KOPT-K1 (cell line): Measurements from ENCODE around the gene ADARB1.
A peak's percentile ranks its signal among the peaks of the same experiment; 100 is the strongest.

Source experiments
- H3K27ac ChIP-seq: fragments of 200-600 bp; sonication (generic); 2 replicates; pipeline ENCODE4 v1.5.1; 2016; ENCODE audit warnings: antibody characterized with exemption, mild to moderate bottlenecking, low read depth, low read length; ENCODE audit not compliant: poor library complexity, severe bottlenecking
- H3K36me3 ChIP-seq: fragments of 200-600 bp; sonication (generic); 2 replicates; pipeline ENCODE4 v1.5.1; 2017; ENCODE audit warnings: antibody characterized with exemption, mild to moderate bottlenecking, low read length, moderate library complexity; ENCODE audit not compliant: insufficient read depth
- H3K9me3 ChIP-seq: fragments of 200-600 bp; sonication (generic); 2 replicates; pipeline ENCODE4 v1.5.1; 2017; ENCODE audit warnings: antibody characterized with exemption, low read length, mild to moderate bottlenecking; ENCODE audit not compliant: insufficient read depth, poor library complexity, severe bottlenecking

ADARB1 gene

GRCh38 chr21:45265721-45266517, 191.5 kb downstream of the ADARB1 start:
- Histone ChIP-seq H3K36me3 (peaks cover 43% of the 10 kb centered on the region), H3K9me3 (peaks cover 22% of the 10 kb centered on the region), H3K27ac (peak overlapping the region; percentile 79)

GRCh38 chr21:45266518-45267389, 192.4 kb downstream of the ADARB1 start:
- Histone ChIP-seq H3K9me3 (peaks cover 31% of the 10 kb centered on the region), H3K27ac (peak overlapping the region; percentile 79), H3K36me3 (peaks cover 51% of the 10 kb centered on the region)

- Histone ChIP-seq H3K27ac (peak overlapping the region; percentile 79), H3K36me3 (peaks cover 54% of the 10 kb centered on the region)
These were observed 193.0 kb downstream of the ADARB1 start for GRCh38 chr21:45267390-45267760.

GRCh38 chr21:45269861-45270260, 195.5 kb downstream of the ADARB1 start:
- Histone ChIP-seq H3K9me3 (peaks cover 41% of the 10 kb centered on the region), H3K36me3 (peaks cover 56% of the 10 kb centered on the region), H3K27ac (no peak overlapping the region)

More at GRCh38 chr21:45267390-45267760, 193.0 kb downstream of the ADARB1 start:
- peaks cover 37% of the 10 kb centered on the region for H3K9me3 ChIP-seq

GRCh38 chr21:45270306-45270821, 196.0 kb downstream of the ADARB1 start:
- H3K36me3 ChIP-seq, result peaks cover 56% of the 10 kb centered on the region
- H3K9me3 ChIP-seq, result peaks cover 41% of the 10 kb centered on the region
- H3K27ac ChIP-seq, result no peak overlapping the region
